NCI-H1436 treated with DMSO at 0.1 percent for 48 hours (cell line): ENCODE results near the gene GPX7.
"Not testable (repeated sequence)": the region's sequence is repeated elsewhere in the genome, so short reads cannot be mapped to it uniquely, and the experiment has no call there.

Source experiments
- DNase-seq: peaks from one replicate; lab custom pipeline; 2025; lab: John Stamatoyannopoulos, UW

The GPX7 gene

DNA sequence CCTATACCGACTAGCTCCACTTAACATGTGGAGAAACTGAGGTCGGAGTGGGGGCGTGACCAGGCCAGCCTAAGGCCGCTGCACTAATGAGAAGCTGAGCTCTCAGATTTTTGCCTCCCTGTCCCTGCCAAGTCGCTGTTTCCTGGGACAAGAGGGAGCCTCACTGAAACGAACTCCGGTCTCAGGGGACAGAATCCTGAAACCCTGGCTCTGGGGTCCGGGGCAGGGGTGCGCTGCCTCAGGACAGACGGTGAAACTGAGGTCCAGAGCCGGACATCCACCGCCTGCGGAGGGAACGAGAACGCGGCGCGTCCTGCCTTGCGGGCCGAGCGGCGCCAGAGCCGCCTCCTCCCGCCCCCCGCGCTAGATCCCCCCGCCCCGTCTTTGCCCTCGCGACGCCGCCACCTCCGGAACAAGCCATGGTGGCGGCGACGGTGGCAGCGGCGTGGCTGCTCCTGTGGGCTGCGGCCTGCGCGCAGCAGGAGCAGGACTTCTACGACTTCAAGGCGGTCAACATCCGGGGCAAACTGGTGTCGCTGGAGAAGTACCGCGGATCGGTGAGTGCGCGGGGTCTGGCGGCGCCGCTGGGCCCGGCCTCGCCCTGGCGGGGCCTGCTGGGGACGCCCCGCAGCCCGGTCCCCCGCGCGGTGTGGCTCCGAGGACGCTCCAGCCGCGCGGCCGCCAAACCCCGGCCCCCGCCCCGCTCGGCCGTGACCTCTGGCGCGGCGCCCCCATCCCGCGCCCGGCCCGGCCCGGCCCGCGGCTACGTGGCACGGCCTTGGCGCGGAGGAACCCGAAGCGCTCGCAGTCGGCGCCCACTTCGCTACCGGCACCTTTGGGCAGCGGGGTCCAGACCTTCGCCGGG is at the start of gene GPX7:
GPX7 (plus strand) TSS at position 381 of the 865 bp plus-strand sequence; CDS start at position 420, 39 bp downstream.
- no peak for DNase-seq

- no peak for DNase-seq
These were observed 49.4 kb upstream of the GPX7 start, which contains the start of gene TUT4 for GRCh38 chr1:52552505-52553361. TSS of gene TUT4 (minus strand) at chr1:52553092. CDS start at chr1:52526280, 26,812 bp downstream.

DNA sequence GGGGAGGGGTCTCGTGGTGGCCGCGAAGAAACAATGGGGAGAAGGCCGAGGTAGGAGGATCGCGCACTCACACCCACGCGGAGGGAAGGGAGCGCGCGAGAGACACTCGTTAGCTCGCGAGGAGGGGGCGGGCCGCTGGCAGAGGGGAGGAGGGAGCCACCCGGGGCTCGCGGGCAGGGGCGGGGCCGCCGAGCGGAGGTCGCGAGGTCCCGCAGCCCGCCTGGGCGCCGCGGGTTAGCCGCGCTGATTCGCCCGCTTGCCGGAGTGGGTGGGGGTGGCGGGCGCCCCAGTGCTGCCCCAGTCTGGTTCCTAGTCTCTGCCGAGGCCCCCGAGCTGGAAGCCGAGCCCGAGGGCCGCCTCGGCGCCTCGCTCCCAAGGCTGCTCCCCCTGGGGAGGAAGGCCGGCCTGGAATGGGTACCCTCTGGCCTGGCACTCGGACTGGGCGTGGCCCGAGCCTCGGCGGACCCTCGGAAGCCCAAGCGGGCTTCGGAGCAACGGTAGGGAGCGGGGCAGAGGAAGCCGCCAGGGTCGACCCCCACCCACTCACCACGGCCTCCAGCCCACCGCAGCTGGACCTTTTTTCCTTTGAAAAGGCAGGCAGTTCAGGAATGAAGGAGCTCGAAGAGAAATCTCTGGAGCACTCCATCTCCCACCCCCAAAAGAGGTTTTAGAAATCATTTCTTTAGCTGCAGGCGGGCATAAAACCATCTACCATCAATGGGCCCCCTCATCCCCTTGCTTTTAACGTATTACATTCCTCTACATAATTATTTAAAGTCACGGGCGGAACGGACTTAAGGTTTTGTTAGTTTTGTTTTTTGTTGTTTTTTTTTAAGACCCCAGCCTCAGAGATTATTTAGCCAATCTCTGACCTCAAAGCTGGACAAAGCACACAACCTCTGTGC is 48.6 kb upstream of the GPX7 start:
- DNase-seq = no peak

GRCh38 chr1:52554267-52554640 is 47.9 kb upstream of the GPX7 start:
- no peak for DNase-seq

- DNase-seq = peak; percentile 28
These were observed 47.4 kb upstream of the GPX7 start for GRCh38 chr1:52554756-52555155.

DNA sequence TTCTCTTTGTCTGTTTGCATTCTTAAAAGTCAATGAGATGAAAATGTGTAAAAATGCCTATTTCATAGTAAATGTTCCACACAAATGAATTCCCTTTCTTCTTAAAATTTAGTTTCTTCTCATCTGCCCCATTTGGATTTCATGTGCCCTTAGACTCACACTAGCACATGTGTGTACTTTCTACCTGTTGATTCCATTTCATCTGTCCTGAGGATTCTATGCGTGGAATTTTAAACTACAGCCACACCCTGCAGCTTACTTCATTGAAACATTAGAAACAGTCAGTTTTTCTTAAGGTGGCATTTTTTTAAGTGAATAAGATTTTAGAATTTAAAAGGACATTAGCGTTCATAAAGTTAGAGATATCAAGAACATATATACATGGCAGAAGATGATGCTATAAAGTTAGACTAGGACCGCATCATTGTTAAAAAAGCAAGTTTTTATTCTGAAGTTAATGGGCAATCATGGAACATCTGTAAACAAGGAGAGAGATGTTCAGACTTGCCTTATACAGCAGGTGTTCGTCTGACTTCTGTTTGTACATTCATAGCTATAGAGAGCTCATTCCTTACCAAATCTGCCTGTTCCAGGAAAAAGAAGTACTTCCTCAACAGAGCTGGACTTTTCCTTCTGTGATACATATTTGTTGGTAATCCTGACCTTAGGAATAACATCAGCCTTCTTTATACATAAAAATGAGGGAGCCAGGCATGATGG is 45.4 kb upstream of the GPX7 start:
- no peak for DNase-seq

DNA sequence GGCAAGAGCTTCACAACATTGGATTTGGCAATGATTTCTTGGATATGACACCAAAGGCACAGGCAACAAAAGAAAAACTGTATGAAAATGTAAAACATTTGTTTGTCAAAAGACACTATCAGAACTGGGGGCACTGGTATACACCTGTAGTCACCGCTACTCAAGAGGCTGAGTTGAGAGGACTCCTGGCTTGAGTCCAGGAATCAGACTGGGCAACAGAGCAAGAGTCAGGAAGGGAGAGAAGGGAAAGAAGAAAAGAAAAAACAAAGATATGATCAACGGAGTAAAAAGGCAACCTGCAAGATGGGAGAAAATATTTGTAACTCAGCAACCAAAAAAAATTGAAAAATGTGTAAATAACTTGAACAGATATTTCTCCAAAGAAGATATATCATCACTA is 43.2 kb upstream of the GPX7 start:
- no peak for DNase-seq

DNA sequence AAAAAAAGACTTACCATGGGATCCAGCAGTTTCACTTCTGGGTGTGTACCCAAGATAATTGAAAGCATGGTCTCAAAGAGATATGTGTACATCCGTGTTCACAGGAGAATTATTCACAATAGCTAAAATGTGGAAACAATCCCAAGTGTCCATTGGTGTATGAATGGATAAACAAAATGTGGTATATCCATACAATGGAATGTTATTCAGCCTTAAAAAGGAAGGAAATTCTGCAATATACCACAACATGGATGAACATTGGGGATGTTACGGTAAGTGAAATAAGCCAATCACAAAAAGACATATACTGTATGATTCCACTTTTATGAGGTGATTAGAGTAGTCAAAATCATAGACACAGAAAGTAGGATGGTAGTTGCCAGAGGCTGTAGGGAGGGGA is 42.3 kb upstream of the GPX7 start:
- DNase-seq = no peak

- DNase-seq = no peak
These were observed 39.4 kb upstream of the GPX7 start for GRCh38 chr1:52562766-52563165.

- no peak for DNase-seq
These were observed 34.2 kb upstream of the GPX7 start for GRCh38 chr1:52567943-52568342.

DNA sequence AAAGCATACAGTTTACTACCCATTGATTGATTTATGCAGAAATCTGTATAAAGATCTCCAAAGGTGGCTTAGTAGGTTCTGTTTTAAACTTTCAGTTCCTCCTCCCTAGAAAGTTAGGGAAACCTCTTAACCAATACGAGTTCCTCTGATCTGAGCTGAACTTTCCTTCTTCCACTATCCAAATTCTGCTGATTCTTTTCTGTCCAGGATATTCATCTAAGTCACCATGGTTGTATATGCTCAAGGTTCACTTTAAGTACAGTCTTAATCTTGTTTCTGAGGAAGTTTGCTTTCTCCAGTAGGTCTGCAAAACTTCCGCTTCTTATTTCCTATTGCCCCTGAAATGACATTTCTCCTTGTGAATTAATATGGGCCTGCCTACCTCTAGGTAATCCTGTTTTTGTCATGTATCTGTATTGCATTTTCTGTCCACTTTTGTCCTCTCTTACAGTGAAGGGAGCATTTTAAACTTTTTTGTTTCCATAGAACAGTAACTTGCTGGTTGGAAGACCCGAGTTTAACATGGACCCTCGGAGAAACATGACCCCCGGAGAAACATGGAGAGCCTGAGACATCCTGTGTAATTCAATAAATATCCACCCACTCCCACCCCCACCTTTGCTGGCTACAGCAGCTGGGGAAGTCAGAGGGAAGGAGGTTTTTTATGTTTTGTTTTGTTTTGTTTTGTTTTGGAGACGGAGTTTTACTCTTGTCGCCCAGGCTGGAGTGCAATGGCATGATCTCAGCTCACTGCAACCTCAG is 32.5 kb upstream of the GPX7 start:
- DNase-seq = no peak

GRCh38 chr1:52571783-52572182 is 30.4 kb upstream of the GPX7 start:
- no peak for DNase-seq

GRCh38 chr1:52572387-52572786 is 29.8 kb upstream of the GPX7 start:
- no peak for DNase-seq

- DNase-seq = no peak
These were observed 27.6 kb upstream of the GPX7 start for GRCh38 chr1:52574594-52574993.

DNA sequence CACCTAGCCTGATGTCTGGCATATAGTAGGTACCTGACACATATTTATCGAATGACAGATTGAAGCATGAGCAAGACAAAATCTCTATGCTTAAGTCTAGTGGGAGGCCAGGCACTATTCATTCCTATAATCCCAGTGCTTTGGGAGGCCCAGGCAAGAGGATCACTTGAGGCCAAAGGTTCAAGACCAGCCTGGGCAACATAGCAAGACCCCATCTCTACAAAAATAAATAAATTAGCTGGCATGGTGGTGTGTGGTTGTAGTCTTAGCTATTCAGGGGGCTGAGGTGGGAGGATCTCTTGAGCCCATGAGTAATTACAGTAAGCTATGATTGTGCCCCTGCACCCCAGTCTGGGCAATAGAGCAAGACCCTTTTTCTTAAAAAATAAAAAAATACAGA is 26.1 kb upstream of the GPX7 start:
- DNase-seq = no peak

DNA sequence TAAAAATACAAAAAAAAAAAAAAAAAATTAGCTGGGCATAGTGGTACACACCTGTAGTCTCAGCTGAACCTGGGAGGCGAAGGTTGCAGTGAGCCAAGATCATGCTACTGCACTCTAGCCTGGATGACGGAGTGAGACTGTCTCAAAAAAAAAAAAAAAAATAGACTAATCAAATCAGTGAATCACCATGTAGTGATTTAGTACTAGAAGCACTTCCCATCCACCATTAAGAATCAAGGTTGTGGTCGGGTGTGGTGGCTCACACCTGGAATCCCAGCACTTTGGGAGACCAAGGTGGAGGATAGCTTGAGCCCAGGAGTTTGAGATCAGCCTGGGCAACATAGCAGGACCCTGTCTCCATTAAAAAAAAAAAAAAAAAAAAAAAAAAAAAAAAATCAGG is 24.1 kb upstream of the GPX7 start:
- not testable (repeated sequence) for DNase-seq

DNA sequence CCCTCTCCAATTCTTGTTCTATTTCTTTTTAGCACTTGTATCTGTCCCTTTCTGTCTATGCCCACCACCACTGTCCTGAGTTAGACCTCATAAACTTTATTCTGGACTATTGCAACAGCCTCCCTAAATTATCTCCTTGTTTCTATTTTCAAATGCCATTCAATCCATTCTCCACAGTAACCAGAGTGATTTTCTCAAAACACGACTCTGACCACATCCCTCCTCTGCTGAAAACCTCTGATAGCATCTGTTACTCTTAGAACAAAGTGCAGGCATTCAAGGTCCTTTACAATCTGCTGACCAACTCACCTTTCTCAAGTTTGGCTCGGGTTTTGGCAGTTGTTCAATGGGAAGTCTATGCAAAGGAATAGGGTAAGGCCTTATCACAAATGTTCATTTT is 22.8 kb upstream of the GPX7 start:
- no peak for DNase-seq

- no peak for DNase-seq
These were observed 21.9 kb upstream of the GPX7 start for GRCh38 chr1:52580283-52580682.

DNA sequence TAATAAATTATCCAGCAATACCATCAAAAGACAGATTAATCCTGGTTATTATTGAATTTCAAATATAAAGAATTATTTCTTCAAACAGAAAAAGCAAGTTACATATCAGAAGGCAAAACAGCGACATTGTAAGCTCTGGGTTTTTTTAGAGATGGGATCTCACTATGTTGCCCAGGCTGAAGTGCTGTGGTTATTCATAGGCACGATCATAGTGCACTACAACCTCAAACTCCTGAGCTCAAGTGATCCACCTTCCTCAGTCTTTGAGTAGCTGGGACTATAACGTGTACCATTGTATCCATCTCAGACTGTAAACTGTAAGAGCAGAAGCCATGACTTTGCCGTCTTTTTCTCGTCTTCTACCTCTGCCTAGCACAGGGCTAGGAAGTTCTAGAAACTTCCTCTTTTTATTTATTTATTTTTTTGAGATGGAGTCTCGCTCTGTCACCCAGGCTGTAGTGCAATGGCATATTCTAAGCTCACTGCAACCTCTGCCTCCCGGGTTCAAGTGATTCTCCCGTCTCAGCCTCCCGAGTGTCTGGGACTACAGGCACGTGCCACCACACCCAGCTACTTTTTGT is 20.0 kb upstream of the GPX7 start:
- DNase-seq = no peak

DNA sequence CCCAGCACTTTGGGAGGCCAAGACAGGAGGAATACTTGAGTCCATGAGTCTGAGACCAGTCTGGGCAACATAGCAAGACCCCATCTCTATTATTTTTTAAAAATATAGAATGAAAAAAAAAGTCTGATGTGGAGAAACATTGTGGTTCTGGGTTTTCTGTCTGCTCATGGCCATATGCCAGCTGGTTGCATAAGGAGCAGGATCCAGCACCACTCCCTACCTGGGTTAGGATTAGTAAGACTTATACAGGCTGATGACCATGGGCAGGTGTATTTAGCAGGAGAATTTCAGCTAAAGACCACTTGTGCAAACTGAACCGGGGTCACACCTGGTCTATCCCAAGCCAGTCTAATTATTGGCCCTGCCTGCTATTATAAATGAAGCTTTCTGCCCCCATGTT is 16.7 kb upstream of the GPX7 start:
- DNase-seq = no peak
